Activated CD4-positive, alpha-beta T cell treated with anti-CD3 and anti-CD28 coated beads for 24 hours (primary cell): Measurements from ENCODE around the gene LRRC10.

ENCODE experiments used
- DNase-seq, 2 donors: peaks; one replicate each; pipeline ENCODE4 v3.0.0-alpha.2; 2020; ENCODE audit warnings: low read depth in 2 of 2

Gene LRRC10

DNA sequence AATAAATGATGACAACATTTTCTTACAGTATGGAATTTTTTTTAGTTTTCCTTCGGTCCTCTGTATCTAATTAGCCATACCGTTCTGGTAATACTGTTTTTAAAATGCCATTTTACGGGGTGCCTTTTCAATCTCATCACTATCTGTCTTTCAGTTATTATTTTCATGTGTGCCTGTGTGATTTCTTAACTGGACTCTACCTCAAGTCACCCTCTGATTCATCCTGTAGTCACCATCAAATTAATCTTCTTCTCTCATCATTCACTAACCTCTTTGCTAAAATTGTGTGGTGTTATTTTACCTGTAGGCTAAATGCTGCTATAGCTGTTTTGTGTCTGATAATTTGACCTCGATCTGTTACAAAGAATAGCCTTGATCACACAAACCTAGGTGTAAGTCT, 41.5 kb downstream of the LRRC10 start:
- no peak for DNase-seq

GRCh38 chr12:69566603-69567002, 44.1 kb downstream of the LRRC10 start:
- no peak for DNase-seq

DNA sequence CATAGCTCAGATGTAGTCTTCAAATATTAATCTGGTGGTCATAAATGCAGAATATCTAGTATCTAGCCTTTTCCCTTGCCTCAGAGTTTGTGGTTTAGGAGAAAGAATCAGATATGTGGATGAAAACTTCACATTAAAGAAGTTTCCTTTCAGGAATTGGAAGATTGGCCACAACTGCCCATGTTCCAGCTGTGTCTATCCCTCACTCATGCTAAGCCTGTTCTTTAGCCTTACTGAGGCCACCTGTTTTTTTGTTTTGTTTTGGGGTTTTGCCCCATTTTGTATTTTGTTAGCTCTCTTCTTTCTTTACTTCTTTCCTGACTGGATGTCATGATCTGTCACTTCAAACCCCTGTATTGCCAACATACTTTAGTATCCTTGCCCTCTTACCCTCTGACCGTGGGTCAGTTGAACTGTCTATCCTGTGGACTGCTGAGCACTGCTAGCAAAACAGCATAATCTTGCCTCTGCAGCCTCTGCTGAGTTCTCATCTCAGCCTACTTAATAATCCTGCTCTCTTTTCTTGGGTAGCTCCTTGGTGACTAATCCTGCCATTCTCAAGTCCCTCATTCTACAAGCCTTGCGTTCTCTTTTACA, 47.4 kb downstream of the LRRC10 start:
- no peak for DNase-seq
